Fibroblast of lung (primary cell): ENCODE results near the gene LHFPL4.
"Not testable (repeated sequence)": the region's sequence is repeated elsewhere in the genome, so short reads cannot be mapped to it uniquely, and the experiment has no call there.

Experiments used
- CTCF ChIP-seq, 2 donors: IDR thresholded peaks in 1 of 2; conservative IDR thresholded peaks in 1 of 2; 1 replicate in 1 of 2; 2 replicates in 1 of 2; pipeline ENCODE4 v1.5.1; 2011 to 2012; ENCODE audit warnings: low read length in 2 of 2, control low read depth in 1 of 2, inconsistent platforms in 1 of 2, low read depth in 1 of 2, mild to moderate bottlenecking in 1 of 2
- EZH2 ChIP-seq: IDR thresholded peaks from 2 replicates; pipeline ENCODE4 v1.5.1; 2012; ENCODE audit warnings: low read length, control low read depth, mild to moderate bottlenecking; ENCODE audit errors: missing control alignments

GRCh38 chr3:9560056-9560455 lies 6.4 kb upstream of the LHFPL4 start:
- TF ChIP-seq CTCF (conservative IDR thresholded peaks at IDR 0.05 in 1 of 2, IDR thresholded peaks at IDR 0.05 in 1 of 2; ENCODE audit: low read depth in 1 of 2, low read length in 2 of 2); EZH2: not testable (repeated sequence)
